ENCODE data around the gene LGALS12. TPM values are rescaled to one million over a fixed set of nuclear protein-coding genes. Genes with fewer than 3 reads are reported as not detected.

LGALS12 gene
- polyA plus RNA-seq, 3 donors, result 6.8 to 16.3 (median 13.5) TPM

DNA sequence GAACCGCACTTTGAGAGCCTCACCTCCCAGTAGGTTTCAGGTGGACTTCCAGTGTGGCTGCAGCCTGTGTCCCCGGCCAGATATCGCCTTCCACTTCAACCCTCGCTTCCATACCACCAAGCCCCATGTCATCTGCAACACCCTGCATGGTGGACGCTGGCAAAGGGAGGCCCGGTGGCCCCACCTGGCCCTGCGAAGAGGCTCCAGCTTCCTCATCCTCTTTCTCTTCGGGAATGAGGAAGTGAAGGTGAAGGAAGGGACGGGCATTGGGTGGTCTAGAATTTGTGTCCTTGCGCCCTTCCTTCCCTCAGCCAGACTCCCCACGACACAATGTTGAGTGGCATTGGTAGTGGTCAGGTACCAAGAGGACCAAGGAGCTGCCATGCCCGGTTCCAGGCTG lies 2.9 kb downstream of the LGALS12 start:
- H3K4me1 Mint-ChIP-seq, result peaks cover 51% of the 10 kb centered on the region
- Histone ChIP-seq H2AFZ (ENCODE audit: insufficient read depth, low read depth, low read length, poor library complexity, severe bottlenecking) (no peak overlapping the region), H3K27ac (ENCODE audit: low read depth in 1 of 2, low read length in 2 of 2) (no peak overlapping the region), H4K20me1 (ENCODE audit: insufficient read depth, low read length) (no peaks in the 10 kb centered on the region), H3K27me3 (ENCODE audit: control insufficient read depth in 2 of 2, insufficient read depth in 2 of 2, low read length in 2 of 2) (no peaks in the 10 kb centered on the region), H3K4me2 (replicated peaks; ENCODE audit: extremely low read depth, low read length, poor library complexity, severe bottlenecking) (no peak overlapping the region), H3K4me1 (ENCODE audit: control insufficient read depth in 1 of 2, insufficient read depth in 2 of 2, low read length in 2 of 2) (peaks cover 53 to 54% of the 10 kb centered on the region in 2 donors), H3K4me3 (replicated peaks in 1 of 3; ENCODE audit: low read depth in 2 of 3, low read length in 3 of 3) (no peak overlapping the region), H3K9ac (ENCODE audit: insufficient read depth, low read length, poor library complexity, severe bottlenecking) (no peak overlapping the region), H3K79me2 (ENCODE audit: insufficient read depth, low read length) (peaks cover 22% of the 10 kb centered on the region), H3K36me3 (replicated peaks in 1 of 2; ENCODE audit: control insufficient read depth in 1 of 2, insufficient read depth in 2 of 2, low read length in 2 of 2) (peaks cover 41 to 54% of the 10 kb centered on the region in 2 donors), H3K9me3 (replicated peaks in 1 of 2; ENCODE audit: control insufficient read depth in 1 of 2, insufficient read depth in 1 of 2, low read length in 2 of 2) (no peaks in the 10 kb centered on the region)
- no peak overlapping the region for H3K27ac Mint-ChIP-seq
- no peak for DNase-seq
- peak overlapping the region in 1 of 2 donors; percentile 6 for H3K4me3 Mint-ChIP-seq
- H3K36me3 Mint-ChIP-seq, result peaks cover 36 to 58% of the 10 kb centered on the region in 2 donors
- TF ChIP-seq, protein P1, sequence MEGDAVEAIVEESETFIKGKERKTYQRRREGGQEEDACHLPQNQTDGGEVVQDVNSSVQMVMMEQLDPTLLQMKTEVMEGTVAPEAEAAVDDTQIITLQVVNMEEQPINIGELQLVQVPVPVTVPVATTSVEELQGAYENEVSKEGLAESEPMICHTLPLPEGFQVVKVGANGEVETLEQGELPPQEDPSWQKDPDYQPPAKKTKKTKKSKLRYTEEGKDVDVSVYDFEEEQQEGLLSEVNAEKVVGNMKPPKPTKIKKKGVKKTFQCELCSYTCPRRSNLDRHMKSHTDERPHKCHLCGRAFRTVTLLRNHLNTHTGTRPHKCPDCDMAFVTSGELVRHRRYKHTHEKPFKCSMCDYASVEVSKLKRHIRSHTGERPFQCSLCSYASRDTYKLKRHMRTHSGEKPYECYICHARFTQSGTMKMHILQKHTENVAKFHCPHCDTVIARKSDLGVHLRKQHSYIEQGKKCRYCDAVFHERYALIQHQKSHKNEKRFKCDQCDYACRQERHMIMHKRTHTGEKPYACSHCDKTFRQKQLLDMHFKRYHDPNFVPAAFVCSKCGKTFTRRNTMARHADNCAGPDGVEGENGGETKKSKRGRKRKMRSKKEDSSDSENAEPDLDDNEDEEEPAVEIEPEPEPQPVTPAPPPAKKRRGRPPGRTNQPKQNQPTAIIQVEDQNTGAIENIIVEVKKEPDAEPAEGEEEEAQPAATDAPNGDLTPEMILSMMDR (IDR thresholded peaks at IDR 0.05), result no peak
- intact Hi-C loops (cut with micrococcal nuclease), result loop anchor here in 1 of 2 donors (10.0 kb wide), 1 partner anchor 116 kb away; no protein-coding TSS in a partner anchor
- 58% methylated on average over 2 of the region's 12 CpGs for WGBS (ENCODE audit: insufficient coverage)
- H3K27me3 Mint-ChIP-seq (ENCODE audit: low read depth in 3 of 3), result peaks cover 0 to 2% (median 0%) of the 10 kb centered on the region in 3 donors
- no peaks in the 10 kb centered on the region for H3K9me3 Mint-ChIP-seq

DNA sequence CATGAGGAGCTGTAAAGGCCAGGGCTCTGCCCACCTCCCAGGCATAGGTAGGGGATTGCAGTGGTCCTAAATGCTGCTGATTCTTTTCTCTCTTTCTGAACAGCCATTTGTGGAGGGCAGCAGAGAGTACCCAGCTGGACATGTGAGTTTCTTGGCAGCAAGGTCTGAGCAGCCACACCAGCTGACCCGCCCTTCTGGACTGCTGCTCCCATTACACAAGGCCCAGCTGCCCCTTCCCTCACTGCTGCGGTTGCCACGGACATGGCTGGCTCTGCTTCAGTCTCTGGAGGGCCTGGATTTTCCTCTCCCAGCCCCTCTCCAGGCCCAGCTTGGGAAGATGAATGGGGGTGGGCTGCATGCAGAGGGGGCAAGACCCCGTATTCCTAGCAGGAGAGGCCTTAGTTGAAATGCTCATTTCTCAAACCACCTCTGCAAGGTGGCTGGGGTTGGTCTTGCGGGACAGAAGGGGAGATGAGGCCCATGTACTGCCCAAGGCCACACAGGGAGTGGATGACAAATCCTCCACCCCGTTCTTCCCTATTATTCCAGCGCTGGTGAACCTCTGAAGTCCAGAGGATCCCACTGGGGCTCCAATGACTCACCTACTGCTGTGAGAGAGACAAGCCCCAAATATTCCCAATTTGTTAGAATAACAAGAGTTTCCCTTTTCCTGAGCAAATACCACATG lies 4.6 kb downstream of the LGALS12 start:
- no peak overlapping the region for H3K4me3 ChIP-seq (replicated peaks in 1 of 3; ENCODE audit: low read depth in 2 of 3, low read length in 3 of 3)
- intact Hi-C loops (cut with micrococcal nuclease), result no loop called here
- TF ChIP-seq, protein P1 (IDR thresholded peaks at IDR 0.05), result no peak
- H3K27ac ChIP-seq (ENCODE audit: low read depth in 1 of 2, low read length in 2 of 2), result no peak overlapping the region
- H4K20me1 ChIP-seq (ENCODE audit: insufficient read depth, low read length), result no peaks in the 10 kb centered on the region
- H3K27me3 ChIP-seq (ENCODE audit: control insufficient read depth in 2 of 2, insufficient read depth in 2 of 2, low read length in 2 of 2), result no peaks in the 10 kb centered on the region
- peaks cover 35 to 36% of the 10 kb centered on the region in 2 donors for H3K4me1 ChIP-seq (ENCODE audit: control insufficient read depth in 1 of 2, insufficient read depth in 2 of 2, low read length in 2 of 2)
- peaks cover 33% of the 10 kb centered on the region for H3K4me1 Mint-ChIP-seq
- H3K9me3 ChIP-seq (replicated peaks in 1 of 2; ENCODE audit: control insufficient read depth in 1 of 2, insufficient read depth in 1 of 2, low read length in 2 of 2), result no peaks in the 10 kb centered on the region
- H3K36me3 Mint-ChIP-seq, result peaks cover 38 to 65% of the 10 kb centered on the region in 2 donors
- H3K4me2 ChIP-seq (replicated peaks; ENCODE audit: extremely low read depth, low read length, poor library complexity, severe bottlenecking), result no peak overlapping the region
- peaks cover 0 to 2% (median 0%) of the 10 kb centered on the region in 3 donors for H3K27me3 Mint-ChIP-seq (ENCODE audit: low read depth in 3 of 3)
- H3K9me3 Mint-ChIP-seq, result no peaks in the 10 kb centered on the region
- DNase-seq, result no peak
- peaks cover 48 to 63% of the 10 kb centered on the region in 2 donors for H3K36me3 ChIP-seq (replicated peaks in 1 of 2; ENCODE audit: control insufficient read depth in 1 of 2, insufficient read depth in 2 of 2, low read length in 2 of 2)
- H3K79me2 ChIP-seq (ENCODE audit: insufficient read depth, low read length), result peaks cover 22% of the 10 kb centered on the region
- no peak overlapping the region for H2AFZ ChIP-seq (ENCODE audit: insufficient read depth, low read depth, low read length, poor library complexity, severe bottlenecking)
- H3K9ac ChIP-seq (ENCODE audit: insufficient read depth, low read length, poor library complexity, severe bottlenecking), result no peak overlapping the region
- H3K27ac Mint-ChIP-seq, result no peak overlapping the region
- 82% methylated on average over 2 of the region's 7 CpGs for WGBS (ENCODE audit: insufficient coverage)
- no peak overlapping the region for H3K4me3 Mint-ChIP-seq

All from CD14-positive monocyte (primary cell).